HG03571 (cell line): Measurements from ENCODE around the gene HTR7.
A peak's percentile ranks its signal among the peaks of the same experiment; 100 is the strongest.
"Not testable (repeated sequence)": the region's sequence is repeated elsewhere in the genome, so short reads cannot be mapped to it uniquely, and the experiment has no call there.

ENCODE experiments used
- ATAC-seq: cut with Tn5 transposase; IDR thresholded peaks from one replicate; pipeline ENCODE4 v1.9.1; 2021; ENCODE audit not compliant: unreplicated experiment

HTR7 gene

DNA sequence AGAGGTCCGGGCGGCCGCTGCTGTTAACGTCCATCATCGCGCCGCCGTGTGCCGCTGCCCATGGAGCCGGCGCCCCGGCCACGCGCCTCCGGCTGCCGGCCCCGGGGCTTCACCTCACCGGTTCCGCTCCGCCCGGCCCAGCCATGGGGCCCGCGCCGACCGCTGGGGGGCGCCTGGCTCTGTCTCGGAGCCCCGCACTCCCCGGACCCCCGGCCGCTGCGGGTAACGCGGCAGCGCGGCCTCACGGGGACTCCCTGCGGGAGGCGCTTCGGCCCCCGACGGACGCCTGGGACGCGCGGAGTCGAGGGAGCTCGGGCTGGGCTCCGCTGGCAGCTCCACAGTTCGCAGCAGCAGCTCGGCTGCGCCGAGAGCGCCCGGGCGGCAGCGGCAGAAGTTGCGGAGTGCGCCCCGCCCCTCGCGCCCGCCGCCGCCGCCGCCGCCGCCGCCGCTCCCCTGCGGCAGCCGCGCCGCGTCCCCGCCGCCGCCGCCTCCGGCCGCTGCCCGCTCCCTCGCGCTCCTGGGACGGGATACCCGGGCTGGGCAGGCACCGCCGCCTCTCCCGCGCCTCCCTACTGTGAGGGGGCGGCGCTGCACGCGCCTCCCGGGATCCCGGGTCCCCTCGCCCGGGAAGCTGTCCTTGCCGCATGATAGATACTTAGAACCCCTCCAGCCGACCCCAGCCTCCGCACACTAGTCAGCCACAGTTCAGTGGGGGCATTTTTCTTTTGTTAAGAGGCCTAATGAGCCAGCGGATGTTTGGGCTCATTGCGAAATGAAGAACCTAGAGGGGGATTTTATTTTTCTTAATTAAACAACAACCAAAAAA, at the start of gene HTR7:
TSS of gene HTR7 (minus strand) at position 405 of the 826 bp plus-strand sequence. CDS start at position 37, 368 bp downstream.
- ATAC-seq: peak; percentile 71

DNA sequence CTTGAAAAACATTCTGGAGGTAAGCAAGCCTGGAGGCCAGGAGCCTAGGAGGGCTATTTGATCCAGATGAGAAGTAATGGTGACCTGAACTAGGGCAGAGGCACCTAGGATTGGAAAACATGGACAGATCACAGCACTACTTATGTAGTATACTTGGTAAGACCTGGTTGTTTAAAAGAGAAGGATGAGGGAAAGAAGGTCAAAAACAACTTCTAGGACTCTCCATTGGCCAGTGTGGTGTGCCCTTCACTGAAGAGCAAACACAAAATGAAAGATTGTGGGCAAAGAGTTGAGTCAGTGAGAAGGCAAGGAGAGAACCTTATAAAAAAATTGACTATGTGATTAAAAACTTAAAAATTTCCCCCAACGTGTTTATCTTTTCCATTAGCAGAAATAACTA, 48.8 kb upstream of the HTR7 start:
- no peak for ATAC-seq

DNA sequence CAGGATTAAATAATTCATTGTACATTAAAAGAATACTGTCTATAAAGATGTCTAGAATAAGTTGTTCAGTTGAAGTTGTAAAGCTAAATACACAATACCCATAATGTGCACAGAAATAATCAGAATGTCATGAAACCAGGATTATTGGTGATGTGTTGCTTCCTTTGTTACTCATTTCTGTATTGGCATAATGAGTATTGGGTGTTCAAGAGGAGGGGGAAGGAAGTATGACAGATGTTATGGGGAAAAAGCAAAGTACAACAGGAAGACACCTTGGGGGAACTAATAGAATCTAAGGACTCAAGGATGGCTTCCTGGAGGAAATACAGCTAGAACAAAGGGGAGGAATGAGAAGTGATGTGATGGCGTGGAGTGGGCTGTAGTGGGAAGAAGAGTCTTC, 48.1 kb upstream of the HTR7 start:
- ATAC-seq: no peak

DNA sequence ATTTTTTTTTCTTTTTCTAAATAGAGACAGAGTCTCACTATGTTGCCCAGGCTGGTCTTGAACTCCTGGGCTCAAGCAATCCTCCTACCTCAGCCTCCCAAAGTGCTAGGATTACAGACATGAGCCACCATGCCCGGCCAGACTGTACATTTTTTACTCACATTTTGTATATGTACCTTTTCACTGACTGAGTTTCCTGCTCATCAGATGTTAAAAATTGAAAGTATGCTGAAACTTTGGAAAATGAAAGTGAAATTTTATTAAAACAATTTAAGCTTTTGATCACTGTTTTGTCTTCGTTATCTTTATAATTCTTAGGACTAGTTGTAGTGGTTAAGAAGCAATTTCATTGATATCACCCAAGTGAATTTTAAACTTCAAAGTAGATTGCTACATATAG, 39.1 kb upstream of the HTR7 start:
- not testable (repeated sequence) for ATAC-seq

DNA sequence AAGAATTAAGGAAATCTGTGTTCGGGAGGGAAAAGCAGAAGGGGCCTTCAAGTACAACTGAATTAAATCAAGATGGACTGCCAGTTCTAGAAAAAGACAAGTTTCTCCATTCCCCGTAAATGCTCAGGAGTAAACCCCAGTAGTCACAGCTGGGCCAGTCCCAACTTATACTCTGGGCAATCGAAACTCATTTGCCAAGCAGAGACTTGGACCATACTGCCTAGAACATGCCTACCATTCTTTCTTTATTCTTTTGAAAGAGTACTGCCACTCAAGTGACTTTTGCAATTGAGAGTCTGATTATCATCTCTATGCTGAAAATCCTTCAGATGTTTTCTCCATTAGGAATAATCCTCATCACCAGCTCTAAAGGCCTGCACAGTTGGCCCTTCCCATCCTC, 35.4 kb upstream of the HTR7 start:
- no peak for ATAC-seq

DNA sequence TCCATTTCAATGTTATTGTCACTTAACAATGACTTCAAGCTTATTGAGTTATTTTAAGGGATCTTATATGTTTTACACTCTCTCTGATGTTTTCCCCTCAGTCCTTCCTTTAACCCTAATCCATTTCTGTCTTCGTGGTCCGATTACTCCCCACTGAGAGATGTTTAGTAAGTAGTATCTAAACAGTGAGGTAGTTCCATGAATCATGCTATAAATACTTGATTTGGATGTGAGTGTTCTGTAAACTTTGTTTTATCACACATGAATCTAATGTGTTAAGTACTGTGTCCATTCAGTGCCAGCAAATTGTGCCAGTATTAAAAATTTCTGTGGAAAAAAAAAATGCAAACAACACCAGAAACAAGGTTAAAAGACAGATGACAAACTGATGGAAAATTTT, 32.5 kb upstream of the HTR7 start:
- no peak for ATAC-seq

DNA sequence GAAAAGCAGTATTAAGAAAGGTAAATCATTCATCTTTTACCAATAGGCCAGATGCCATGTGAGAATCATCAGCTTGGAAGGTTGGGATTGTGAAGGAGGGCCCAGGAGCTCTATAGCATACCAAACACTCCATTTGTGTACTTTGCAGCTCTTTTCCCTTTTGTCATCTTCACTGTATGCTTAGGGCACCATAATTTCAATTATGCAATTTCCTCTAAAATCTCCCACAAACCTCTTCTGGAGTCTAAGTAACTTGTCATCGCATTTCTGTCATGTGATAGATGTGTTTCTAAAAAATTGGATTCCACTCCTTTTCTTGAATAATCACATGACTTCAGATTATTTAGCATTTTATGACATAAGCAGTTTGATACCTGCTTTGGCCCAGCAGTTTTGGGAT, 31.8 kb upstream of the HTR7 start:
- no peak for ATAC-seq

DNA sequence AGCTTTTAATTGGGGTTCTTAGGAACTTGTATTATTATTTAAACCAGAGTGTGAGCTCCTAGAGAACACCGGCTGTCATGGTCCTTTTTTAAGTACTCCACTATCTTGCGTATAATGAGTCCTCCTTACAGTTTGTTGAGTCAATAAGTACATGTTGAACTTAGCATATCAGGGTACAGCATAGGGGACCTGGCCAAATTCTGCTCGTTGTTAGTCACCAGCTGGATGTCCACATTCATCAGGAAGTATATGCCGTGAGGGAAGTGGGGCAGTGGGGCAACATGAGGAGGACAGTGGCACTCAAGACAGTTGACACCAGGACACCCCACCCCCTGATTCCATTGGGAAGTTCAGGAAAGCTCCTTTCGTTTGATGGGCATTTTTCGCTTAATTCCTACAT, 30.5 kb upstream of the HTR7 start:
- ATAC-seq: no peak

DNA sequence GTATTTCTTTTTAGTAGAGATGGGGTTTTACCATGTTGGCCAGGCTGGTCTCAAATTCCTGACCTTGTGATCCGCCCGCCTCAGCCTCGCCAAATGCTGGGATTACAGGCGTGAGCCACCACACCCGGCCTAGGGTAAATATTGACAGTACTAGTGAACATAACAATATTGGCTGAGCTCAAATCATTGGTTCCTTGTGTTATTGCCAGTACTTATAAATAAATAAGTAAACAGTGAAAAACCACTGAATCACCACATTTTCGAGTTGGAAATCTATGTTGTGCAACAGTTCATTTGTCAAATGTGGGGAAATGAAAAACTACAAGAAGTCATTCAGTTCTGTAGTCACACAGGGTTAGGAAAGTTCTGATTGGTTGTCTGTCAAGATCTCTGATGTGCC, 29.7 kb upstream of the HTR7 start:
- ATAC-seq: no peak

DNA sequence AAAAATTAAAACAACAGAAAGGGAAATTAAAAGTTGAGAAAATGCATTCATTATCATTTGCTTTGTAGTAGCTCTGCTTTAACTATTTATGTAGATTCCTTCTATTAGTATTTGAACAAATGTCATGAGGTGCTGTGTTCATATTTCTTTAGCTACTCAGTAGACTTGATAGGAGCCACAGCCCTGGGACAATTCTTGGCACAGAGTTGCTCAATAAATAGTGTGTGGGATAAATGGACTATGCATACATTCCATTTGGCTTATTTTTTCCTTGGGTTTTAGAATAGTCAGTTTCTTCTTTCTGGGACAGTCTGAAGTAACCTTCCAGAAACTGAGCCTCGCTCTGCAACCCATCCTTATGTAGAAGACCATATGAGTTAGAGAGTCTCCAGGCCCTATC, 27.3 kb upstream of the HTR7 start:
- ATAC-seq: no peak

DNA sequence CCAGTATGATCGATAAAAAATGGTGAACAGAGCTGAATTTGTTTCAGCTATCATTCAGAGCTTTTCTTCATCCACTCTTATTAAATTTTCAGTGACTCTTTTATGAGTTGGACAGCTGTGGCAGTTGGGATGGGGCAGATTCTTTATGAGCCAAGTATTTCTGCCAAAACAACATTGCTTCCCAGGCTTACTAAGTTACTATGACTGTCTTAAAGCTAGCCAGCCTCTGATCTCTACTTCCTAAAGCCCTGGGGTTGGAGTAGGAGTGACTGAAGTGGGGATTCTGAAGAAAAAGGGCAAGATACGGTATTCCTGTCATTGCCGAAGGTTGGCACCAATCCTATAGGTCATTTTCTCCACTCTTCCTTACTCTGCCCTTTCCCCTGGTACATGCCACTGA, 26.6 kb upstream of the HTR7 start:
- ATAC-seq: no peak

DNA sequence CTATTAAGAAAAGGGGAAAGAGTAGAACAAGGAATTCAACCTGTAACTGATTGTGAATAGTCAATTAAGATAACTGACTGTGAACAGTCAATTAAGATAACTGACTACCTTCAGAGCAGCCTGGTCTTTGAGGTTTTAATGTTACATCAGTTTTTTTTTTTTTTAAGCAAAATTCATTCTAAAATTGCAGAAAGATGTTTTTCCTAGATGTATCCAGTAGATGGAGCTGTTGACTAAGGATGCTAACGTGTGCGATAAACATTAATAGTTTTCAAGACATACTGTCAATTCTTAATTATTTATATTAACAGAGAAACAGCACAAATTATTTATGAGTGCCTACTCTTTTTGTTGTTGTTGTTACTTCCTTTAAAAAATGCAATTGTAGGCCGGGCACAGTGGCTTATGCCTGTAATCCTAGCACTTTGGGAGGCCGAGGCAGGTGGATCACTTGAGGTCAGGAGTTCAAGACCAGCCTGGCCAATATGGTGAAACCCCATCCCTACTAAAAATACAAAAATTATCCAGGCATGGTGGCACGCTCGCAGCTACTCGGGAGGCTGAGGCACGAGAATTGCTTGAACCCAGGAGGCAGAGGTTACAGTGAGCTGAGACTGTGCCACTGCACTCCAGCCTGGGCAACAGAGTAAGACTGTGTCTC, 22.4 kb upstream of the HTR7 start:
- ATAC-seq: not testable (repeated sequence)

DNA sequence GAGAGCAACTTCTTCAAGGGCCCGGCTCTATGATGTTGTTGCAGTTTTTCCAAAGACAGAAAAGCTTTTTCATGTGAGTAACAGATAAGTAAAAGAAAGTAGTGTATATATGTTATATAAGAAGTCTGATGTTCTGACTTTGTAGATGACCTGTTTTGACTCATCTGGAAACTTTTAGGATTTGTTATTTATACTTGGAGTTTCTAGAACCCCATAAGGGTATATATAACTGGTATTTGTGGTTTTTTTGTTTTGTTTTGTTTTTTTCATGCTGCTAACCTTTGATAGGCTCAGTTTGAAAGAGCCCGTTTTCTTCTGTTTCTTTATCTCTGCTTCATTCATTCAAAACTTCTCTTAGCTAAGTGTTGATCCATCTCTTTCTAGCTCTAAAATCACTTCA, 21.2 kb upstream of the HTR7 start:
- ATAC-seq: no peak

DNA sequence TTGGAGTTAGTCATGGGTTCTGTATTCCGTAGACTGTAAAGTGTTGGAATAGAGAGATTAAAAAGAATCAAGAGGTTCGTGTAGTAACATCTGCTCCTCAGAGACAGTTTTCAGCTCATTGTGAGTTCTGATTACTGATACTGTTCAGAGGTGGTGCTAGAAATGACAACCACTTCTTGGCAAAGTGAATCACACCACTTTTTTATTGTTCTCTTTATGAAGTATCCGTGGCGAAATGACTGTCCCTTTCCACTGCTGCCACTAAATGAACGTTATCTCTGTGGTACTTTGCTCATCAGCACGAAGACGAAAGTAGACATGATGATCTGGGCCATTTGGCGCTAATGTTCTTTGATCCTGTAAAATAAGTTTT, 14.8 kb upstream of the HTR7 start:
- no peak for ATAC-seq

DNA sequence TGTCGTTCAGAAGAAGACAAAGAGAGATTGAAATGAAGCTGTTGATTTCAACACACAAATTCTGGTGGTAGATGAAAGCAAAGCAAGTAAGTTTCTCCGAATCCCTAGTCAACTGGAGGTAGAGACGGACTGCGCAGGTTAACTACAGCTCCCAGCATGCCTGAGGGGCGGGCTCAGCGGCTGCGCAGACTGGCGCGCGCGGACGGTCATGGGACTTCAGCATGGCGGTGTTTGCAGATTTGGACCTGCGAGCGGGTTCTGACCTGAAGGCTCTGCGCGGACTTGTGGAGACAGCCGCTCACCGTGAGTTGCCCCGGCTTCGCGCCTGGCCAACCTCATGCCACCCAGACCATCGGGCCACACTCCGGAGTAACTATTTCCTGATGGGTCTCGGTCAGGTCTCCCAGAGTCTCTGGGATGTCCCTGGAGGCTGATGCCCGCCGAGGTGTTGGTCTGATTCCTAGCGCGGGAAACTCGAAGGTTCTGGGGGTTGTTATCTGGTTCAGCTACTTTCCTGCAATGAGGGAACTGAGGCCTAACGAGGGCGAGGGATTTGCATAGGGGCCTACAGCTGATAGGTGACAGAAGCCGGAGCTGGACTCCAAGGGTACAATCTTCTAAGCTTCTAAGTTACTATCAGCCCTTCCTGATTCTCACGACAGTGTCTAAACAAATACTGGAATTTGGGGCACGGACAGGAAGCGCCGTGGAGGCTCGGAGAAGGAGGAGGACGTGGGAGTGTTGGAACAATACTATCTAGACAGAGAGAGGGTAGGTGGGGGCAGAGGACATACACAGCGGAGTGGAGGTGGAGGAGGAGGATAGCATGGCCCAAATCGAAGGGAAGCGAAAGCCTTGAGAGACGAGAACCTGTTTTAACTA, 14.2 kb upstream of the HTR7 start, which contains the start of gene RPP30:
TSS of gene RPP30 (plus strand) at position 209 of the 882 bp plus-strand sequence. CDS start at position 222, 13 bp downstream.
- ATAC-seq: peak; percentile 98

DNA sequence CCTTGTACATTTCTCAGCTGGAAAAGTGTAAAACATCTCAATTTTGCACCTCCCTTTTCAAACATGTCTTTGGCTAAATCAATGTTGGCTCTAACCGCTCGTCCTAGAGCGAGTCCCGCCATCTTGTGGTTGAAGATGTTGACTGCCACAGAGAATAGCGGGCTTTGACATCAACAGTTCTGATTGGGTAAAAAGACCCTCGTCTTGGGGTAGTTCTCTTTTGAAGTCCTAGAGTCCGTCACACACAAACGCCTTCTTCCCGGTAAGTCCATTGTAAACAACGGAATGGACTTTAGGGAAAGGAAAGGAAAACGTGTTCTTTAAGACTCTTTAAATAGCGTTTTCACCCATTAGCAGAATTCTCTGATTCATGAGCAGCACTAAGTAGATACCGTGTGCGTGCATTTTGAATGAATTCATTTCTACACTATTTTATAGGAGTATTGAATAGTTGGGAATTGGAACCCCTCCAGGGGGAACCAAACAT, 13.5 kb upstream of the HTR7 start:
- peak; percentile 60 for ATAC-seq

DNA sequence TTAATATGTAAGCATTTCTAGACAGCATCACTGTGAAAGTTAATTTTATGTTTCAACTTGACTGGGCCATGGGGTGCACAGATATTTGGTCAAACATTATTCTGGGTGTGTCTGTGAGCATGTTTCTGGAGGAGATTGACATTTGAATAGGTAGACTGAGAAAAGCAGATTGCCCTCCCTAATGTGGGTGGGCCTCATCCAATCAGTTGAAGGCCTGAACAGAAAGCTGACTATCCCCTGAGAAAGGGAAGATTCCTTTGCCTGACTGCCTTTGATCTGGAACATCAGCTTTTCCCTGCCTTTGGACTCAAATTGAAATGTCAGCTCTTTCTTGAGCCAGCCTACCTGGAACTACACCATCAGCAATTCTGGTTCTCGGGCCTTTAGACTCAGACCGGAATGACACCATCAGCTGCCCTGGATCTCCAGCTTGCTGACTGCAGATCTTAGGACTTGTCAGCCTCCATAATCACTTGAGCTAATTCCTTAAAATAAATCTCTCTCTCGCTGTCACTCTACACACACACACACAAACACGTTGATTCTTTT, 8.3 kb upstream of the HTR7 start:
- no peak for ATAC-seq

DNA sequence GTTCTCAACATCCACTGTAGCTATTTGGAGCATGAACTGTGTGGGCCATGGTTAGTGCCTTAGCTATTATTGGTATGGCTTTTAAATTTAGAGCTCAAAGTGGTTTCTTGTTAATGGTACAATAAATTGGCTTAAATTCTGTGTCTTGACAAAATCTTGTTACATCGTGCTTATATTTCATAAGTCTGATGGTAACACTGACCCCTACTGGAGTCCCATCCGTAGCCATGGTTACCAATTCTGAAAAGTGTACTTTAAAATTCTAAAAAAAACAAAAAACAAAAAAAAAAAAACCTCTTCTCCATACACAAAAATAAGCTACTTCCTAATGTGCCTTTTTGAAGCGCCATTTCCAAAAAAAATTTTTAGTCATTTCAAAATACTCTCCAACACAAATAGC, 7.6 kb upstream of the HTR7 start:
- no peak for ATAC-seq

DNA sequence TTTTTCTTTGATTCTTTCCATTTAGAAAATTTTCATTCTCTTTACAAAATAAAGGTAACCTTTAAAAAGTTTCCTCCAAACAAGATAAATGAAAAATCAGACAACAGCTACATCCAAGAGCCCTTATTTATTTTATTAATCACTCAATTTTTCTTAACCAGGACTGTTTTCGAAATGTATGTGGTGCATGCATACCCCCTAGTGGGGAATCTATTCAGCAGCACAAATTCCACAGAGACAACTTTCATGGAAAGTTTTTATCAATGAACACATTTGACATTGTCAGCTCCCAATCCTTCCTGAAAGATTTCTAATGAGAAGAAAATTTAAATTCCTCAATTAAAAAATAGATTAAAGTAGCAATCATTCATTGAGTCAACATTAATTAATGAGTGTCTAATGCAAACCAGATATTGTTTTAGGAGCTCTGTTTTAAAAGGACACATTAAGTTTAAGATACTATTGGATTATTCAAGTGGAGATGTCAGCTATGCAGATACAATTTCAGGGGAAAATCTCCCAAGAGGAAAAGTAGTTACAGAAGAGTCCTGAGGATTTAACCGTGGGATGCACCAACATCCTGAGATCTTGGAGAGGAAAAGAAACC, 5.2 kb upstream of the HTR7 start:
- no peak for ATAC-seq

DNA sequence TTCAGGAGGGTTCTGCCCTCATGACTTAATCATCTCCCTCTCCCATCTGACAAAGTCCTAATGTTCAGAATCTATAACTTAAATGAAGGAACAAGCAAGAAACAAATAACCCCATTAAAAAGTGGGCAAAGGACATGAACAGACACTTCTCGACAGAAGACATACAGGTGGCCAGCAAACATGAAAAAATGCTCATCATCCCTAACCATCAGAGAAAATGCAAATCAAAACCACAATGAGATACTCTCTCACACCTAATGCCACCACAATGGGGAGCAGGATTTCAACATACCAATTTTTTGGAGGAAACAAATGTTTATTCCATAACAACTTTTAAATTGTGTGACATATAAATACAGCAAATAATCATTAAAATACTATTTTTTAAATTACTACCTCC, 3.0 kb upstream of the HTR7 start:
- ATAC-seq: no peak

DNA sequence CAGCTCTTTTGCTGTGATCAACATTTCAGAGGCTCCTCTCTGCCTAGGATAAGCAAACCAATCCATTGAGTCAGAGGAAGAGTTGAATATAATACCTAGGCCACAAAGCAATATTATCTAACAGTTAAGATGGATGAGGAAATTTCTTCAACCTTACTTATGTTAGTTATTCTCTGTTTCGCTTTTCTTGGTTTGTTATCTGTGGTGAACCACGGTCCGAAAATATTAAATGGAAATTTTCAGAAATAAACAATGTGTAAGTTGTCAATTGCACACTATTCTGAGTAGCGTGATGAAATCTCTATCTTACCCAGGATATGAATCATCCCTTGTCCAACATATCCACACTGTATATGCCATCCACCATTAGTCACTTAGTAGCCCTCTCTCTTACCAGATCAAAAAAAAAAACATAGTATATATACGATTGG, 1.5 kb upstream of the HTR7 start:
- no peak for ATAC-seq
